Measurements from ENCODE around the gene TRDMT1. TPM values are rescaled to one million over a fixed set of nuclear protein-coding genes. Genes with fewer than 3 reads are reported as not detected.

The TRDMT1 gene
- total RNA-seq, 1 experiment from 2014 or later, result 4.2 TPM

- no peak for DNase-seq
- ChIA-PET CTCF (no interaction called here), POLR2A (ENCODE audit: unreplicated experiment) (no interaction called here)
- Histone ChIP-seq H4K20me1 (ENCODE audit: insufficient read depth) (no peaks in the 10 kb centered on the region), H3K9me3 (ENCODE audit: insufficient read depth, low read depth) (no peaks in the 10 kb centered on the region; the same call in 1 of the 2 replicates), H3K4me3 (no peak overlapping the region), H3K27me3 (ENCODE audit: insufficient read depth, low read depth) (no peaks in the 10 kb centered on the region), H3F3A (ENCODE audit: insufficient read depth, low read depth) (no peaks in the 10 kb centered on the region), H3K27ac (no peak overlapping the region), H3K4me1 (replicated peaks; ENCODE audit: insufficient read depth) (no peaks in the 10 kb centered on the region), H2AFZ (no peak overlapping the region), H3K4me2 (no peak overlapping the region), H3K9me2 (ENCODE audit: insufficient read depth) (no peaks in the 10 kb centered on the region), H3K79me2 (ENCODE audit: low read depth) (no peaks in the 10 kb centered on the region), H3K36me3 (ENCODE audit: low read depth) (no peaks in the 10 kb centered on the region)
- intact Hi-C loops (cut with micrococcal nuclease; ENCODE audit: unreplicated experiment), result no loop called here
- TF ChIP-seq EZH2 (IDR thresholded peaks at IDR 0.05; ENCODE audit: low read depth), result no peak
- TF ChIP-seq CTCF (conservative IDR thresholded peaks at IDR 0.05), result no peak
- BruUV-seq (replicated peaks), result no TSS peak
Observed at GRCh38 chr10:17140386-17140761, 61.1 kb downstream of the TRDMT1 start.

- Histone ChIP-seq H3K9me2 (ENCODE audit: insufficient read depth) (no peaks in the 10 kb centered on the region), H3K4me1 (replicated peaks; ENCODE audit: insufficient read depth) (no peaks in the 10 kb centered on the region), H3K4me2 (no peak overlapping the region), H2AFZ (no peak overlapping the region), H3K79me2 (ENCODE audit: low read depth) (no peaks in the 10 kb centered on the region), H3K27me3 (ENCODE audit: insufficient read depth, low read depth) (no peaks in the 10 kb centered on the region), H3K9me3 (ENCODE audit: insufficient read depth, low read depth) (no peaks in the 10 kb centered on the region; the same call in 1 of the 2 replicates), H3K4me3 (no peak overlapping the region), H3K36me3 (ENCODE audit: low read depth) (no peaks in the 10 kb centered on the region), H4K20me1 (ENCODE audit: insufficient read depth) (no peaks in the 10 kb centered on the region), H3K27ac (no peak overlapping the region), H3F3A (ENCODE audit: insufficient read depth, low read depth) (no peaks in the 10 kb centered on the region)
- TF ChIP-seq CTCF (conservative IDR thresholded peaks at IDR 0.05) (no peak), EZH2 (IDR thresholded peaks at IDR 0.05; ENCODE audit: low read depth) (no peak)
- POLR2A ChIA-PET (ENCODE audit: unreplicated experiment), result interaction anchor here (0.5 kb wide), 1 partner anchor 62 kb away, joined by 4 read pairs; no protein-coding TSS in a partner anchor
- CTCF ChIA-PET, result no interaction called here
- BruUV-seq (replicated peaks), result no TSS peak
- intact Hi-C loops (cut with micrococcal nuclease; ENCODE audit: unreplicated experiment), result no loop called here
- no peak for DNase-seq
Observed at GRCh38 chr10:17138460-17139042, 62.9 kb downstream of the TRDMT1 start.

- Histone ChIP-seq H3K27ac (no peak overlapping the region), H3F3A (ENCODE audit: insufficient read depth, low read depth) (no peaks in the 10 kb centered on the region)
- POLR2A ChIA-PET (ENCODE audit: unreplicated experiment), result no interaction called here
Observed at GRCh38 chr10:17134737-17135260, 66.7 kb downstream of the TRDMT1 start.

More at GRCh38 chr10:17134737-17135260, 66.7 kb downstream of the TRDMT1 start:
- Histone ChIP-seq H2AFZ (no peak overlapping the region), H3K4me1 (replicated peaks; ENCODE audit: insufficient read depth) (no peaks in the 10 kb centered on the region), H3K4me3 (no peak overlapping the region), H3K9me3 (ENCODE audit: insufficient read depth, low read depth) (no peaks in the 10 kb centered on the region), H3K36me3 (ENCODE audit: low read depth) (no peaks in the 10 kb centered on the region), H4K20me1 (ENCODE audit: insufficient read depth) (no peaks in the 10 kb centered on the region), H3K79me2 (ENCODE audit: low read depth) (no peaks in the 10 kb centered on the region), H3K27me3 (ENCODE audit: insufficient read depth, low read depth) (no peaks in the 10 kb centered on the region), H3K9me2 (ENCODE audit: insufficient read depth) (no peaks in the 10 kb centered on the region; the same call in 1 of the 2 replicates), H3K4me2 (no peak overlapping the region)
- CTCF ChIA-PET, result no interaction called here
- TF ChIP-seq EZH2 (IDR thresholded peaks at IDR 0.05; ENCODE audit: low read depth) (no peak), CTCF (conservative IDR thresholded peaks at IDR 0.05) (no peak)
- intact Hi-C loops (cut with micrococcal nuclease; ENCODE audit: unreplicated experiment), result no loop called here
- no peak for DNase-seq
- BruUV-seq (replicated peaks), result no TSS peak
